Measurements from ENCODE around the gene NFASC. TPM values are rescaled to one million over a fixed set of nuclear protein-coding genes. Genes with fewer than 3 reads are reported as not detected.

Gene NFASC
- total and polyA plus RNA-seq, 12 donors, result 4.8 to 76.7 (median 44.8) TPM

GRCh38 chr1:205067031-205067430 is 196.4 kb downstream of the NFASC start:
- no peak overlapping the region for H3K27ac ChIP-seq
- no peaks in the 10 kb centered on the region for H3K4me1 ChIP-seq (replicated peaks in 1 of 2)
- intact Hi-C loops (cut with DNase I), result no loop called here
- no peaks in the 10 kb centered on the region for H3K9me3 ChIP-seq (replicated peaks in 1 of 3)
- no peaks in the 10 kb centered on the region for H3K36me3 ChIP-seq (replicated peaks in 1 of 2)
- TF ChIP-seq POLR2A (IDR thresholded peaks at IDR 0.05) (no peak), CTCF (IDR thresholded peaks at IDR 0.05) (no peak)
- DNase-seq, result no peak
- H3K27me3 ChIP-seq, result no peaks in the 10 kb centered on the region
- H3K4me3 ChIP-seq, result no peak overlapping the region
- 75 to 95% (median 91%) methylated on average over 6 of the region's 6 CpGs for WGBS, 4 donors

GRCh38 chr1:205068001-205068400 is 197.3 kb downstream of the NFASC start:
- 62 to 92% (median 87%) methylated on average over 4 of the region's 4 CpGs for WGBS, 4 donors
- intact Hi-C loops (cut with DNase I), result no loop called here
- H3K27me3 ChIP-seq, result no peaks in the 10 kb centered on the region
- no peak for DNase-seq
- no peaks in the 10 kb centered on the region for H3K4me1 ChIP-seq (replicated peaks in 1 of 2)
- no peak overlapping the region for H3K27ac ChIP-seq
- no peak overlapping the region for H3K4me3 ChIP-seq
- no peaks in the 10 kb centered on the region for H3K36me3 ChIP-seq (replicated peaks in 1 of 2)
- no peaks in the 10 kb centered on the region for H3K9me3 ChIP-seq (replicated peaks in 1 of 3)
- no peak for TF ChIP-seq CTCF (IDR thresholded peaks at IDR 0.05)
- TF ChIP-seq POLR2A (IDR thresholded peaks at IDR 0.05), result no peak

- Histone ChIP-seq H3K36me3 (replicated peaks in 1 of 2) (no peaks in the 10 kb centered on the region), H3K27ac (no peak overlapping the region), H3K9me3 (replicated peaks in 1 of 3) (no peaks in the 10 kb centered on the region), H3K4me1 (replicated peaks in 1 of 2) (no peaks in the 10 kb centered on the region), H3K4me3 (no peak overlapping the region), H3K27me3 (no peaks in the 10 kb centered on the region)
- peak in 2 of 7 donors; percentile 23 to 40 for DNase-seq
- TF ChIP-seq POLR2A (IDR thresholded peaks at IDR 0.05) (no peak), CTCF (IDR thresholded peaks at IDR 0.05) (no peak)
- WGBS, 4 donors, result 12 to 28% (median 26%) methylated on average over 2 of the region's 2 CpGs
- intact Hi-C loops (cut with DNase I), result no loop called here
Observed at GRCh38 chr1:205068457-205069040, 197.9 kb downstream of the NFASC start.

- Histone ChIP-seq H3K4me3 (no peak overlapping the region), H3K36me3 (replicated peaks in 1 of 2) (no peaks in the 10 kb centered on the region), H3K27me3 (no peaks in the 10 kb centered on the region), H3K27ac (no peak overlapping the region), H3K4me1 (replicated peaks in 1 of 2) (no peaks in the 10 kb centered on the region), H3K9me3 (replicated peaks in 1 of 3) (no peaks in the 10 kb centered on the region)
- 83 to 89% (median 87%) methylated on average over 26 to 42 of the region's 42 CpGs for WGBS, 4 donors
- no peak for DNase-seq
- TF ChIP-seq POLR2A (IDR thresholded peaks at IDR 0.05), result no peak
- TF ChIP-seq CTCF (IDR thresholded peaks at IDR 0.05), result no peak
- intact Hi-C loops (cut with DNase I), result no loop called here
Observed at GRCh38 chr1:205069371-205070125, 198.9 kb downstream of the NFASC start.

All from adrenal gland (tissue), 12 donors.